Dermis blood vessel endothelial cell (primary cell): ENCODE data around the gene HPSE2. TPM values are rescaled to one million over a fixed set of nuclear protein-coding genes. Genes with fewer than 3 reads are reported as not detected.

Source experiments
- DNase-seq: peaks from one replicate; pipeline ENCODE4 v3.0.0; 2010
- total RNA-seq: library from RNA; depleted of rRNA; stranded (reverse); fragments of >200 nt; gene quantifications from 2 replicates; pipeline ENCODE4 v1.2.3, GENCODE V29; 2014

The HPSE2 gene
- total RNA-seq, 1 donor from 2014 or later, result not detected

DNA sequence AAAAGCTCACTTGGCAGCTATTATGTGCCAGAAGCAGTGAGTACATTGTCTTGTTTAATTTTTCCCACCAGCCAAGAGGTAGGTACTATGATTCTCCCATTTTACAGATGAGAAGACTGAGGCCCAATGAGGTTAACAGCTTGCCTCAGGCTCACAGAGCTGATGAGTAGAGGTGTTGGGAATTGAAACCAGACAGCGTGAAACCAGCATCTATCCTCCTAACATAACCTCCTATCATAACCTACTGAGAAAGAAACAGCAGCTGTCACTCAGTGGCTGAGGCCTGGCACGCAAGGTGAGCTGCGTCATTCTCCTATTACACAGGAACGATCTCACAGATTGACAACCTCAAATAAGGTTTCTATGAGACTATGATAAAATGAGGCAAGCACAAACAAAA is 826.9 kb downstream of the HPSE2 start:
- DNase-seq, result no peak

DNA sequence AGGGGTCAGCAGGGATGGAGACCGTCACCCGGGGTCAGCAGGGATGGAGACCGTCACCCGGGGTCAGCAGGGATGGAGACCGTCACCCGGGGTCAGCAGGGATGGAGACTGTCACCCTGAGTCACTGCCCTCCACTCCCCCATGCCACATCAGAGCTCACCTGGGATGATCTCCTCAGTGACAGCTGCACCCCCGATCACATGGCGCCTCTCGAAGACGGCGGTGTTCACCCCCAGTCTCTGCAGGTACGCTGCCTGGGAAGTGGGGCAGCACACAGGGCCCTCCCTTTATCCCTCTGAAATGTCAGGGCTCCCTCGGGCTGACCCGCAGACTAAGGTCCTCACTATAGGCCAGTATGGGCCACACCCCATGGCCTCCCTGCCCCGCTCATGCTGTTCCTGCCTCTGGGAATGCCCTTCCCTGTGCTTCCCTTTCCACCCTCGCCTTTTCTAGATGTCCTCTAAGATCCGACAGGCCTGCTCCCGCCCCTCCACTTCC is 827.9 kb downstream of the HPSE2 start:
- no peak for DNase-seq

Other genes with a start within 250 kb of the HPSE2 start
- not detected in 2 replicates for gene CNNM1, start 93.5 kb upstream of the HPSE2 start, total RNA-seq
- 20.8 and 27.2 TPM in 2 replicates for gene GOT1, start 194.8 kb upstream of the HPSE2 start, total RNA-seq